ENCODE data around the gene KNG1.

KNG1 gene

GRCh38 chr3:186713499-186713898 is 3.7 kb upstream of the KNG1 start:
- DNase-seq = no peak

- no peak for DNase-seq
These were observed 3.0 kb downstream of the KNG1 start for GRCh38 chr3:186719945-186720739.

- no peak for DNase-seq
These were observed 5.3 kb downstream of the KNG1 start for GRCh38 chr3:186722457-186722856.

GRCh38 chr3:186724911-186725310 is 7.8 kb downstream of the KNG1 start:
- DNase-seq = no peak

GRCh38 chr3:186732169-186732766 is 15.1 kb downstream of the KNG1 start:
- DNase-seq = no peak

- DNase-seq = no peak
These were observed 25.6 kb downstream of the KNG1 start for GRCh38 chr3:186742618-186743380.

- no peak for DNase-seq
These were observed 26.5 kb downstream of the KNG1 start for GRCh38 chr3:186743666-186744065.

- peak; percentile 57 for DNase-seq
These were observed 28.8 kb downstream of the KNG1 start for GRCh38 chr3:186746008-186746407.

GRCh38 chr3:186750316-186750715 is 33.2 kb downstream of the KNG1 start:
- DNase-seq = no peak

- DNase-seq = no peak
These were observed 34.3 kb downstream of the KNG1 start for GRCh38 chr3:186751480-186751879.

- no peak for DNase-seq
These were observed 36.8 kb downstream of the KNG1 start for GRCh38 chr3:186754006-186754405.

- no peak for DNase-seq
These were observed 37.7 kb downstream of the KNG1 start for GRCh38 chr3:186754871-186755270.

GRCh38 chr3:186757214-186757613 is 40.1 kb downstream of the KNG1 start:
- no peak for DNase-seq

- no peak for DNase-seq
These were observed 40.6 kb downstream of the KNG1 start for GRCh38 chr3:186757686-186758220.

- no peak for DNase-seq
These were observed 42.2 kb downstream of the KNG1 start for GRCh38 chr3:186759231-186759930.

GRCh38 chr3:186760141-186760833 is 43.1 kb downstream of the KNG1 start:
- no peak for DNase-seq

GRCh38 chr3:186760897-186761447 is 43.8 kb downstream of the KNG1 start:
- no peak for DNase-seq

GRCh38 chr3:186772281-186772694 is 55.1 kb downstream of the KNG1 start:
- no peak for DNase-seq

GRCh38 chr3:186772701-186773417 is 55.7 kb downstream of the KNG1 start:
- DNase-seq = peak; percentile 91

GRCh38 chr3:186775999-186776398 is 58.8 kb downstream of the KNG1 start:
- no peak for DNase-seq

GRCh38 chr3:186779204-186779603 is 62.0 kb downstream of the KNG1 start:
- no peak for DNase-seq
